ENCODE data around the gene TTYH2.

TTYH2 gene

DNA sequence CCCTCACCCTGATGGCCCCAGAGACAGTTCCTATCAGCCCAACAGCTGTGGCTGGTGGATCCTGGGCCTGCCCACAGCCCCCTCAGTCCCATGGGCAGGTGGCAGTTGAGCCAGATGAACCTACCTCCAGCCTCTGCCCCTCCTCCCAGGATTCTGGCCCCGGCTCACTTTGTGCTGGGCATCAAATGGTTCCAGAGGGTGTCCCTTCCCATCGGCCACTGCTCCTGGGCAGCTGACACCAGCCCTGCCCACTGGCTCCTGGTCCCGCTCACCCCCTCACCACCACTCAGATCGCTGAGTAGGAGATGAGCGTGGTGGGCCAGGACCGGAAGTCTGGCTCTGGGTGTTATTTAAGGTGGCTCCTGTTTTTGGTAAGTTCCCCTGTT is 2.0 kb downstream of the TTYH2 start:
- TF ChIP-seq, protein P1, sequence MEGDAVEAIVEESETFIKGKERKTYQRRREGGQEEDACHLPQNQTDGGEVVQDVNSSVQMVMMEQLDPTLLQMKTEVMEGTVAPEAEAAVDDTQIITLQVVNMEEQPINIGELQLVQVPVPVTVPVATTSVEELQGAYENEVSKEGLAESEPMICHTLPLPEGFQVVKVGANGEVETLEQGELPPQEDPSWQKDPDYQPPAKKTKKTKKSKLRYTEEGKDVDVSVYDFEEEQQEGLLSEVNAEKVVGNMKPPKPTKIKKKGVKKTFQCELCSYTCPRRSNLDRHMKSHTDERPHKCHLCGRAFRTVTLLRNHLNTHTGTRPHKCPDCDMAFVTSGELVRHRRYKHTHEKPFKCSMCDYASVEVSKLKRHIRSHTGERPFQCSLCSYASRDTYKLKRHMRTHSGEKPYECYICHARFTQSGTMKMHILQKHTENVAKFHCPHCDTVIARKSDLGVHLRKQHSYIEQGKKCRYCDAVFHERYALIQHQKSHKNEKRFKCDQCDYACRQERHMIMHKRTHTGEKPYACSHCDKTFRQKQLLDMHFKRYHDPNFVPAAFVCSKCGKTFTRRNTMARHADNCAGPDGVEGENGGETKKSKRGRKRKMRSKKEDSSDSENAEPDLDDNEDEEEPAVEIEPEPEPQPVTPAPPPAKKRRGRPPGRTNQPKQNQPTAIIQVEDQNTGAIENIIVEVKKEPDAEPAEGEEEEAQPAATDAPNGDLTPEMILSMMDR (conservative IDR thresholded peaks at IDR 0.05; ENCODE audit: low read length), result no peak
- DNase-seq (ENCODE audit: low read depth), result no peak
- no peak overlapping the region for H3K4me3 ChIP-seq (ENCODE audit: low read length)

DNA sequence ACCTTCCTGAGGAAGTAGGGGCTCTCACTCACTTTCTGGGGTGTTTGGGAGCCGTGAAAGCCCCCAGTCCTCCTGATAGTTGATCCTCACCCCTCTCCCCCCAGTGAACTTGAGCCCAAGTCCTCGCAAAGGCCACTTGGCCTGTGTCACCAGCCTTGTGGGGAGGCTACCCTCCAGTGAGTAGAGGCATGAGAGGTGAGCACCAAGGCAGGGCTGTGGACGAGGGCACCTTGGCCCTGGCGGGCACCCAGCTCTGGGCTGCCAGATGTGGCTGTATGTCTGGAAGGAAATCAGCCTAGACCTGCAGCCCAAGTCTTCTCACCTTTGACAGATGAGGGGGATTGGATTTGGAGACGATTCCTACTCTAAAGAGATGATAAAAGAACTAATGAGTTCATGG is 3.1 kb downstream of the TTYH2 start:
- no peak overlapping the region for H3K4me3 ChIP-seq (ENCODE audit: low read length)
- TF ChIP-seq, protein P1 (conservative IDR thresholded peaks at IDR 0.05; ENCODE audit: low read length), result no peak
- DNase-seq (ENCODE audit: low read depth), result no peak

DNA sequence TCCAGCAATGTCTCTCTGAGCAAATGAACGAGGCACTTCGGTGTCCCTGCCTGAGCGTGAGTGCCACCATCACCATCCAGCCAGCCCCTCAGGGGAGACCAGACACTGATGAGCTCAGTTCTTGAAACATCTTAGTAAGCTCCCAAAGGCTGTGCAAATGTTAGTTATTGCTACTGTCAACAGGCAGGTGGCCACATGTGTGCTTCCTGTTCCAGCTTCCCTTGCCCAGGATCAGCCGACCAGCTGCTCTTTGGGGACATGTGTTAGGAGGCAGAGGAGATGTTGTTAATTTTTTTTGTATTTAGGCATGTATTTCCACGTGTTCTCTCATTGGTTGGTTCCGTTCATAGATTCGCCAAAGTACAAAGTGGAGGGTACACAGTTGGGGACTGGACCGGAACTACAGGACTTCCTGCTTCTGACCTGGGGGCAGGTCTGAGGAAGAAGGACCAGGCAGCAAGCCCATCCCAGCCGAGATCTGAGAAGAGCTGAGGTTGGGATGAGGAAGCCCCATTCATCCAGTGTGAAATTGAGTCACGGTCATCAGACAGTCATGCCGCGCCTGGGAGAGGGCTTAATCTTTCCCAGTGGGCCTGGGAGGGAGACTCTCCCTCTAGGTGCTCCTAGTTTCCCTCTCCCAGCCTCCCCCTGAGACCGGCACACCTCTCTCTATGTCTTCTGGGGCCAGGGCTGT is 3.8 kb downstream of the TTYH2 start:
- no peak for DNase-seq (ENCODE audit: low read depth)
- TF ChIP-seq, protein P1 (conservative IDR thresholded peaks at IDR 0.05; ENCODE audit: low read length), result no peak
- H3K4me3 ChIP-seq (ENCODE audit: low read length), result no peak overlapping the region

DNA sequence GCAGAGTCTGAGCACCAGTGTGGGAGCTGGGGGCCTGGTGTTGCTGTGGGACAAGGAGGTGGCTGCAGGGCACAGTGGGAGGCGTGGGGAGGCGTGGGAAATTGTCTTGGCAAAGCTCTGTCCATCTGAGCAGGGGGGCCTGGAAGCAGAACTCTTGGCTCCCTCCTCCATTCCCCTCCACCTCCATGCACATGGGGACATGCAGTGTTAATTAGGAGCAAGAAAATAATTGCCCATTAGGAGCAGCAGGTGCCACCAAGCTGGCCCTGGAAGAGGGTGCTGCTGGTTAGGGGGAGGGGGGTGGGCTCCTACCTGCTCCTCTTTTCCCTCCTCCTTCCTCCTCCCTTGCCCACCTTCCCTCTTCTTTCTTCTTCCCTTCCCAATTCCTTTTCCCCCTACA is 4.5 kb downstream of the TTYH2 start:
- DNase-seq (ENCODE audit: low read depth), result no peak
- TF ChIP-seq, protein P1 (conservative IDR thresholded peaks at IDR 0.05; ENCODE audit: low read length), result no peak
- H3K4me3 ChIP-seq (ENCODE audit: low read length), result no peak overlapping the region

DNA sequence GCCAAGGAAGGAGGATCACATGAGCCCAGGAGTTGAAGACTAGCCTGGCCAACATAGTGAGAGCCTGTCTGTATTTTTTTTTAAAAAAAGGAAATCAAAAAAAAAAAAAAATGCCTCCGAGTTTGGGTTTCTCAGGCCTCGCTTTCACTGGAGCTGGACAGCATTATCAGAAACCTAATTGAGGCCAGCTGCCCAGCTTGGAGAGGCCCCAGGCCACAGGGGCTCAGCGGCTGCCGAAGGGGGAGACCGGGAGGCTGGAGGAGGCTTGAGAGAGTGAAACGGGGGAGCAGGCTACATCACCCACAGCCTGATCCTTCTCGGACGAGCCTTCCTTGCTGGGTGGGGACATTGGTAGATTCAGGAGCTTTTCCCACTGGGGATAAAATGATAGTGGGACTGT is 5.1 kb downstream of the TTYH2 start:
- TF ChIP-seq, protein P1 (conservative IDR thresholded peaks at IDR 0.05; ENCODE audit: low read length), result no peak
- peak; percentile 29 for DNase-seq (ENCODE audit: low read depth)
- H3K4me3 ChIP-seq (ENCODE audit: low read length), result no peak overlapping the region

DNA sequence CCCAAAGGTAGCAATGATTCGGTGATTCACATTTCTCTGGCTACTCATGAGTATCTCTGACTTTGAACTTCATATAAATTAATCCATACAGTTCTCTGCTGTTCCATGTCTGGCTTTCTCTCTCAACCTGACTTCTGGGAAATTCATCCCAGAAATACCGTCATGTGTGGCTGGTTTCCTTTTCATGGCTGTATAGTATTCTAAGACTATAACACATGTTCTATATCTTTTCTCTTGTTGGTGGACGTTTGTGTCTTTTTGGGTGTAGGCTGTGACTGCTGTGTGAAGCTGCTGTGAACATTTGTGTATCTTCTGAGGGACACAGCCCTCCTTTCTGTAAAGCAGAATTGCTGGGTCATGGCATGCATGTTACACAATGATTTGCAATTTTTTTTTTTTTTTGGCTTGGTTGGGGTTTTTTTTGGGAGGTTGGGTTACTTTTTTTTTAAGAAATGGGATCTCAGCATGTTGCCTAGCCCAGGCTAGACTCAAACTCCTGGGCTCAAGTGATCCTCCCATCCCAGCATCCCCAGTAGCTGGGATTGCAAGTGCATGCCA is 6.3 kb downstream of the TTYH2 start:
- no peak for DNase-seq (ENCODE audit: low read depth)
- TF ChIP-seq, protein P1 (conservative IDR thresholded peaks at IDR 0.05; ENCODE audit: low read length), result no peak
- no peak overlapping the region for H3K4me3 ChIP-seq (ENCODE audit: low read length)

DNA sequence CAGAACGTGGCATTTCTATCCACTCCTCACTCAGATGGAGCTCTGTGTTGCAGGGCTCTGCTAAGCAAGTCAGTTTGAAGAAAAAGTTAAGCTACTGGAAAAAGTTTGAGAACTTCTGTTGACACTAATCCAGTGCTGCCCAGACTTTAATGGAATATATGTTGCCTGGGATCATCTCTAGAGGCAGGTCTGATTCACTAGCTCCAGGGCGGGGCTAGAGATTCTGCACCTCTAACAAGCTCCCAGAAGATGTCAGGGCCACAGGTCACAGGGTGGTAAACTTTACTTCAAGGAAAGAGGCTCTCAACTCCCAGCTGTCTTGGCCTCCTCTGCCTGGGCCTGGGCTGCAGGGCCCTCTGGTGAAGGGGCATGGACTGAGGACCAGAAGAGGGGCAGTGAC is 6.8 kb downstream of the TTYH2 start:
- TF ChIP-seq, protein P1 (conservative IDR thresholded peaks at IDR 0.05; ENCODE audit: low read length), result no peak
- H3K4me3 ChIP-seq (ENCODE audit: low read length), result no peak overlapping the region
- no peak for DNase-seq (ENCODE audit: low read depth)

Data from AG10803 (cell line).